ENCODE results near the gene SNRNP48. TPM values are rescaled to one million over a fixed set of nuclear protein-coding genes. Genes with fewer than 3 reads are reported as not detected.
A peak's percentile ranks its signal among the peaks of the same experiment; 100 is the strongest.

The SNRNP48 gene
- polyA plus RNA-seq, 3 donors: 5.1 to 6.0 (median 5.9) TPM

DNA sequence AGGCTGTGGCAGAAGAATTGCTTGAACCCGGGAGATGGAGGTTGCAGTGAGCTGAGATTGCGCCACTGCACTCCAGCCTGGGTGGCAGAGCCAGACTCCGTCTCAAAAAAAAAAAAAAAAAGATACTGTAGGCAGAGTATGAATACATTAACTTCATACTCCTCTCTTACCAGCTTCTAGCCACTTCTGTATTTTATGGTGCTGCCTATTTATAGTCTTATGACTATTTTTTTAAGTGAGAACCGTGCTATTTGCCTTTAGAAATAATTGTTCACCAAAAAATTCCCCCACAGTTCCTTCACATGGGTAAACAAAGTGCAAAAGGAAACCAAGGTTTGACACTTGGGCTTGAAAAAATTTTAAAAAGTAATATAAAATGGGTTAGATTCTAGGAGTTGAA lies 1.5 kb upstream of the SNRNP48 start:
- Mint-ChIP-seq H3K27ac (peak overlapping the region in 1 of 7 donors; percentile 38), H3K36me3 (peaks cover 3 to 6% of the 10 kb centered on the region in 2 donors), H3K9me3 (peaks cover 0 to 1% (median 0%) of the 10 kb centered on the region in 7 donors), H3K4me3 (no peak overlapping the region), H3K4me1 (peaks cover 32% of the 10 kb centered on the region), H3K27me3 (ENCODE audit: low read depth in 3 of 3) (peaks cover 0 to 3% (median 0%) of the 10 kb centered on the region in 3 donors)
- intact Hi-C loops (cut with micrococcal nuclease): no loop called here
- no peaks in the 10 kb centered on the region for H3K9me3 ChIP-seq (replicated peaks in 1 of 2; ENCODE audit: control insufficient read depth in 1 of 2, insufficient read depth in 1 of 2, low read length in 2 of 2)
- H3K4me1 ChIP-seq (ENCODE audit: control insufficient read depth in 1 of 2, insufficient read depth in 2 of 2, low read length in 2 of 2): peaks cover 23 to 27% of the 10 kb centered on the region in 2 donors
- H3K79me2 ChIP-seq (ENCODE audit: insufficient read depth, low read length): peaks cover 39% of the 10 kb centered on the region
- peak in 2 of 3 donors; percentile 6 to 23 for DNase-seq
- H3K9ac ChIP-seq (ENCODE audit: insufficient read depth, low read length, poor library complexity, severe bottlenecking): no peak overlapping the region
- no peak overlapping the region for H3K4me3 ChIP-seq (replicated peaks in 1 of 3; ENCODE audit: low read depth in 2 of 3, low read length in 3 of 3)
- H3K27ac ChIP-seq (ENCODE audit: low read depth in 1 of 2, low read length in 2 of 2): no peak overlapping the region
- peaks cover 5% of the 10 kb centered on the region in 2 donors for H3K36me3 ChIP-seq (replicated peaks in 1 of 2; ENCODE audit: control insufficient read depth in 1 of 2, insufficient read depth in 2 of 2, low read length in 2 of 2)
- TF ChIP-seq CTCF (IDR thresholded peaks at IDR 0.05): no peak
- no peak overlapping the region for H3K4me2 ChIP-seq (replicated peaks; ENCODE audit: extremely low read depth, low read length, poor library complexity, severe bottlenecking)
- H2AFZ ChIP-seq (ENCODE audit: insufficient read depth, low read depth, low read length, poor library complexity, severe bottlenecking): no peak overlapping the region
- H3K27me3 ChIP-seq (ENCODE audit: control insufficient read depth in 2 of 2, insufficient read depth in 2 of 2, low read length in 2 of 2): no peaks in the 10 kb centered on the region
- WGBS (ENCODE audit: insufficient coverage): 20% methylated on average over 1 of the region's 4 CpGs
- H4K20me1 ChIP-seq (ENCODE audit: insufficient read depth, low read length): peaks cover 21% of the 10 kb centered on the region

GRCh38 chr6:7589221-7589620 lies 777 bp upstream of the SNRNP48 start:
- Mint-ChIP-seq H3K4me3 (no peak overlapping the region), H3K36me3 (peaks cover 3 to 7% of the 10 kb centered on the region in 2 donors), H3K27me3 (ENCODE audit: low read depth in 3 of 3) (peaks cover 0 to 3% (median 0%) of the 10 kb centered on the region in 3 donors), H3K9me3 (peaks cover 0 to 1% (median 0%) of the 10 kb centered on the region in 7 donors), H3K4me1 (peaks cover 32% of the 10 kb centered on the region), H3K27ac (peak overlapping the region in 2 of 7 donors; percentile 89 to 94)
- no CpG with 5 or more reads among the region's 3 CpGs for whole genome bisulfite sequencing (ENCODE audit: insufficient coverage)
- Histone ChIP-seq H3K4me3 (replicated peaks in 1 of 3; ENCODE audit: low read depth in 2 of 3, low read length in 3 of 3) (peak overlapping the region in 1 of 3 experiments; percentile 93), H2AFZ (ENCODE audit: insufficient read depth, low read depth, low read length, poor library complexity, severe bottlenecking) (peak overlapping the region; percentile 98), H3K79me2 (ENCODE audit: insufficient read depth, low read length) (peaks cover 39% of the 10 kb centered on the region), H3K36me3 (replicated peaks in 1 of 2; ENCODE audit: control insufficient read depth in 1 of 2, insufficient read depth in 2 of 2, low read length in 2 of 2) (peaks cover 12% of the 10 kb centered on the region in 2 donors), H3K27me3 (ENCODE audit: control insufficient read depth in 2 of 2, insufficient read depth in 2 of 2, low read length in 2 of 2) (no peaks in the 10 kb centered on the region), H4K20me1 (ENCODE audit: insufficient read depth, low read length) (peaks cover 21% of the 10 kb centered on the region), H3K27ac (ENCODE audit: low read depth in 1 of 2, low read length in 2 of 2) (no peak overlapping the region), H3K4me1 (ENCODE audit: control insufficient read depth in 1 of 2, insufficient read depth in 2 of 2, low read length in 2 of 2) (peaks cover 23 to 27% of the 10 kb centered on the region in 2 donors), H3K4me2 (replicated peaks; ENCODE audit: extremely low read depth, low read length, poor library complexity, severe bottlenecking) (peak overlapping the region; percentile 90), H3K9ac (ENCODE audit: insufficient read depth, low read length, poor library complexity, severe bottlenecking) (no peak overlapping the region), H3K9me3 (replicated peaks in 1 of 2; ENCODE audit: control insufficient read depth in 1 of 2, insufficient read depth in 1 of 2, low read length in 2 of 2) (no peaks in the 10 kb centered on the region)
- DNase-seq: no peak
- TF ChIP-seq CTCF (IDR thresholded peaks at IDR 0.05): no peak
- intact Hi-C loops (cut with micrococcal nuclease): no loop called here
